Measurements from ENCODE around the gene CTLA4. TPM values are rescaled to one million over a fixed set of nuclear protein-coding genes. Genes with fewer than 3 reads are reported as not detected.

The CTLA4 gene
- total RNA-seq, 6 experiments from 2014 or later, result not detected

DNA sequence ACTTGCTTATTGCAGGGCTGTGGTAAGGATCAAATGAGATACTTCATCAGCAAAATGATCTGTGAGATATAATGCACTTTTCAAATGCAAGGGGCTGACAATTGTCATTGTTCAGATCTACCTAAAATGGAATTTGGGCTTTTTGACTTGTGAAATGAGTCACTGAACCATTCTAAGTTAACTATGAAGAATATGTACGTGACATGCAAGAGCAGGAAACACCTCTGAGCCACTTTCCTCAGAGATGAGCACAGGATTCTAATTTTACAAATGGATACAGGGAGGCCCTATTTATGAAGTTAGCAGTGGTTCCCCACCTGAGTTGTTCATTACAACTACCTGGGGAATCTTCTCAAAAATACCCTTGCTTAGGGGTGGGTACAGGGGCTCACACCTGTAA, 26.7 kb downstream of the CTLA4 start:
- Histone ChIP-seq H3K36me3 (no peaks in the 10 kb centered on the region), H3K4me3 (no peak overlapping the region), H3K9me3 (no peaks in the 10 kb centered on the region), H3K27me3 (no peaks in the 10 kb centered on the region), H3K4me1 (no peaks in the 10 kb centered on the region), H3K27ac (no peak overlapping the region)
- no peak for TF ChIP-seq POLR2A (IDR thresholded peaks at IDR 0.05)
- TF ChIP-seq, protein P1, sequence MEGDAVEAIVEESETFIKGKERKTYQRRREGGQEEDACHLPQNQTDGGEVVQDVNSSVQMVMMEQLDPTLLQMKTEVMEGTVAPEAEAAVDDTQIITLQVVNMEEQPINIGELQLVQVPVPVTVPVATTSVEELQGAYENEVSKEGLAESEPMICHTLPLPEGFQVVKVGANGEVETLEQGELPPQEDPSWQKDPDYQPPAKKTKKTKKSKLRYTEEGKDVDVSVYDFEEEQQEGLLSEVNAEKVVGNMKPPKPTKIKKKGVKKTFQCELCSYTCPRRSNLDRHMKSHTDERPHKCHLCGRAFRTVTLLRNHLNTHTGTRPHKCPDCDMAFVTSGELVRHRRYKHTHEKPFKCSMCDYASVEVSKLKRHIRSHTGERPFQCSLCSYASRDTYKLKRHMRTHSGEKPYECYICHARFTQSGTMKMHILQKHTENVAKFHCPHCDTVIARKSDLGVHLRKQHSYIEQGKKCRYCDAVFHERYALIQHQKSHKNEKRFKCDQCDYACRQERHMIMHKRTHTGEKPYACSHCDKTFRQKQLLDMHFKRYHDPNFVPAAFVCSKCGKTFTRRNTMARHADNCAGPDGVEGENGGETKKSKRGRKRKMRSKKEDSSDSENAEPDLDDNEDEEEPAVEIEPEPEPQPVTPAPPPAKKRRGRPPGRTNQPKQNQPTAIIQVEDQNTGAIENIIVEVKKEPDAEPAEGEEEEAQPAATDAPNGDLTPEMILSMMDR (IDR thresholded peaks at IDR 0.05), result no peak
- no peak for ATAC-seq
- 78% methylated on average over 1 of the region's 1 CpG for WGBS (ENCODE audit: insufficient coverage, low coverage, low lambda C conversion rate, missing lambda C conversion rate)
- intact Hi-C loops (cut with DNase I), result no loop called here
- no peak for DNase-seq

DNA sequence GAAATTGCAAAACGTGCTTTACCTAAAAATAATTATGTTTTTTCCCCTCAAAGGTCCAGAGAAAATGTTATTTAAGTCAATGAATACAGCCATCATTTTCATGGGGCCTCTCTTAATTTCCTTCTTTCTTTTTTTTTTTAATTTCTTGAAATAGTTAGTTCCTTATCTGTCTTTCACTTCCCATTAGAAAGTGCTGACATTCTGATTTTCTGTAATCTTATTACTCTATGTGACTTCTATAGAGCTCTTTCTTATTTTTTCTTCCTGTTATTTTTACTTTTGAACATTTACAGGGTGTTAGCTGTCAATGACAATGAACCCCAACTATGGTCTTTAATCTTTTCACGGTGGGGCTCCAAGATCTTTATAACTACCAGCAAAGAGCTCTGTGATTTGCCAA, 30.0 kb downstream of the CTLA4 start:
- Histone ChIP-seq H3K27ac (peak overlapping the region in 1 of 3 donors; percentile 17), H3K4me1 (no peaks in the 10 kb centered on the region), H3K36me3 (no peaks in the 10 kb centered on the region), H3K4me3 (no peak overlapping the region), H3K9me3 (peaks cover 0 to 7% (median 0%) of the 10 kb centered on the region in 4 donors), H3K27me3 (no peaks in the 10 kb centered on the region)
- ATAC-seq (peak in 2 of 4 donors; percentile 43 to 53), DNase-seq (no peak)
- intact Hi-C loops (cut with DNase I), result no loop called here
- WGBS (ENCODE audit: insufficient coverage, low coverage, low lambda C conversion rate, missing lambda C conversion rate), result 36% methylated on average over 2 of the region's 2 CpGs
- TF ChIP-seq POLR2A (IDR thresholded peaks at IDR 0.05), result no peak
- TF ChIP-seq, protein P1 (IDR thresholded peaks at IDR 0.05), result no peak

DNA sequence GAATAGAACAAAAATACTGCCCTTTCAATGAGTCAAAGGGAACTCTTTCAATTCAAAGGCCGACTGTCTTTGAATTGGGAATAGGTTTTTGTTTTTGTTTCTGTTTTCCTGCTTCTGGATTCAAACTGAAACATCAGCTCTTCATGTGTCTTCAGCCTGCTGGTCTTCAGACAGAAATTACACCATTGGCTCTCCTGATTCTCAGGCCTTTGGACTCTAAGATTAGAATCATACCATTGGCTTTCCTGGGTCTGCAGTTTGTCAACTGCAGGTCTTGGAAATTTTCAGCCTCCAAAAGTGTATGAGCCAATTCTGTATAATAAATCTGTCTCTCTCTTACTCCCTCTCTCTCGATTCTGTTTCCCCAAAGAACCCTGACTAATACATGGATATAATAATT, 31.1 kb downstream of the CTLA4 start:
- Histone ChIP-seq H3K4me1 (no peaks in the 10 kb centered on the region), H3K27me3 (no peaks in the 10 kb centered on the region), H3K4me3 (no peak overlapping the region), H3K27ac (no peak overlapping the region), H3K36me3 (no peaks in the 10 kb centered on the region), H3K9me3 (peaks cover 0 to 7% (median 0%) of the 10 kb centered on the region in 4 donors)
- DNase-seq (no peak), ATAC-seq (peak in 1 of 4 donors; percentile 34)
- TF ChIP-seq, protein P1 (IDR thresholded peaks at IDR 0.05), result no peak
- no peak for TF ChIP-seq POLR2A (IDR thresholded peaks at IDR 0.05)
- intact Hi-C loops (cut with DNase I), result no loop called here
- 50% methylated on average over 2 of the region's 2 CpGs for whole genome bisulfite sequencing (ENCODE audit: insufficient coverage, low coverage, low lambda C conversion rate, missing lambda C conversion rate)

DNA sequence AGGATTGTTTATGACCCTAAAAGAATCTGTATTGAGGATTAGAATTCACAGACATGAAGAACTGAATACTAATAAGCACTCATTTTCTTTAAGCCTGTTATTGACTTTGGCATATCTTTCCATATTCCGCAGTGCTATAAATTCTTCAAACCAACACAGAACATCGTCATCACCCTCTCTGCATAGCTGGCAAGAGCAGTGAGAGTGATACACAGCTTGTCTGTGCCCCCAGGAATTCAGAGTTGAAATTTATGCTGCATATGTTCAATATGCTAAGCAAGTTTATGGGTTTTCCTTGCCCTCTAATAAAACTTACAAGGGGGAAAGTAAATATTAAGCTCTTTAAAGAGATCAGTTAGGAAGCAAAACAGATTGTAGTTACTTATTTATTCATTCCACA, 32.7 kb downstream of the CTLA4 start:
- Histone ChIP-seq H3K9me3 (peaks cover 0 to 7% (median 0%) of the 10 kb centered on the region in 4 donors), H3K27ac (no peak overlapping the region), H3K36me3 (no peaks in the 10 kb centered on the region), H3K4me3 (no peak overlapping the region), H3K27me3 (no peaks in the 10 kb centered on the region), H3K4me1 (no peaks in the 10 kb centered on the region)
- WGBS (ENCODE audit: insufficient coverage, low coverage, low lambda C conversion rate, missing lambda C conversion rate), result 72% methylated on average over 2 of the region's 2 CpGs
- DNase-seq, result no peak
- no peak for TF ChIP-seq POLR2A (IDR thresholded peaks at IDR 0.05)
- TF ChIP-seq, protein P1 (IDR thresholded peaks at IDR 0.05), result no peak
- ATAC-seq, result no peak
- intact Hi-C loops (cut with DNase I), result no loop called here

DNA sequence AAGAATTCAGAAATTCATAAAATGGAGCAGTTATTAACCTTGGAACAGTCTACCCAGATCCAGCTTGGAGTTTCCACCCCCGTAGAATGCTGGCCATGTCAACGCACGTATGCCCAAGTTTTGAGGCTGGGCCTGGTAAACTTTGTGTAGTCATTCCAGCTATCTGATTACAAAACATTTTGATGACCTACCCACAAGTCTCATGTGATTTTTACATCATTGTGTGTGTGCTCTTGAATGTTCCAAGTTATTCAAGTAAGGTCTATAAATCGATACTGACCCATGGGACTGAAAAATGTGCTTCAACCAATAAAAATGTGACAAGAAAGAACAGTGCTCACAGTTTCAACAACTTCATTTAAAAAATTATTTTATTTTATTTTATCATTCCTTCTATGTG, 36.5 kb downstream of the CTLA4 start:
- peaks cover 0 to 10% (median 0%) of the 10 kb centered on the region in 4 donors for H3K4me1 ChIP-seq
- no peak overlapping the region for H3K4me3 ChIP-seq
- DNase-seq, result no peak
- WGBS (ENCODE audit: insufficient coverage, low coverage, low lambda C conversion rate, missing lambda C conversion rate), result 68% methylated on average over 4 of the region's 4 CpGs
- no peak for TF ChIP-seq POLR2A (IDR thresholded peaks at IDR 0.05)
- TF ChIP-seq, protein P1 (IDR thresholded peaks at IDR 0.05), result no peak
- no peaks in the 10 kb centered on the region for H3K36me3 ChIP-seq
- H3K27me3 ChIP-seq, result no peaks in the 10 kb centered on the region
- intact Hi-C loops (cut with DNase I), result no loop called here
- no peak overlapping the region for H3K27ac ChIP-seq
- ATAC-seq, result no peak
- H3K9me3 ChIP-seq, result peaks cover 0 to 7% (median 0%) of the 10 kb centered on the region in 4 donors
